ENCODE results near the gene SHROOM3.

SHROOM3 gene

GRCh38 chr4:76514087-76514486, 79.1 kb downstream of the SHROOM3 start:
- TF ChIP-seq FOXM1 (IDR thresholded peaks at IDR 0.05; ENCODE audit: borderline replicate concordance, low read depth) = no peak
- TF ChIP-seq TAF1 (IDR thresholded peaks at IDR 0.05; ENCODE audit: low read depth) = no peak
- no peak for TF ChIP-seq YY1 (IDR thresholded peaks at IDR 0.05; ENCODE audit: low read depth)
- TF ChIP-seq USF1 (IDR thresholded peaks at IDR 0.05) = no peak
- TF ChIP-seq ZBTB7A (IDR thresholded peaks at IDR 0.05; ENCODE audit: low read depth) = no peak
- no peak for TF ChIP-seq EGR1 (IDR thresholded peaks at IDR 0.05)
- no peak for TF ChIP-seq CEBPB (IDR thresholded peaks at IDR 0.05)
- TF ChIP-seq RAD21 (IDR thresholded peaks at IDR 0.05; ENCODE audit: low read depth) = no peak
- TF ChIP-seq TEAD4 (IDR thresholded peaks at IDR 0.05) = no peak
- no peak for TF ChIP-seq REST (IDR thresholded peaks at IDR 0.05; ENCODE audit: low read depth)
- TF ChIP-seq NFIC (IDR thresholded peaks at IDR 0.05) = no peak
- TF ChIP-seq MAX (IDR thresholded peaks at IDR 0.05) = no peak
- TF ChIP-seq EP300 (IDR thresholded peaks at IDR 0.05; ENCODE audit: borderline replicate concordance) = no peak
- no peak for TF ChIP-seq CREB1 (IDR thresholded peaks at IDR 0.05; ENCODE audit: low read depth)
- no peak for TF ChIP-seq TCF12 (IDR thresholded peaks at IDR 0.05; ENCODE audit: low read depth)

- no peak for TF ChIP-seq TCF12 (IDR thresholded peaks at IDR 0.05; ENCODE audit: low read depth)
- TF ChIP-seq ZBTB7A (IDR thresholded peaks at IDR 0.05; ENCODE audit: low read depth) = no peak
- TF ChIP-seq CEBPB (IDR thresholded peaks at IDR 0.05) = peak; percentile 48; the same call in 1 of the 2 replicates
- TF ChIP-seq CREB1 (IDR thresholded peaks at IDR 0.05; ENCODE audit: low read depth) = no peak
These were observed 81.2 kb downstream of the SHROOM3 start for GRCh38 chr4:76515975-76516843.

- TF ChIP-seq RAD21 (IDR thresholded peaks at IDR 0.05; ENCODE audit: low read depth) (no peak), ZBTB7A (IDR thresholded peaks at IDR 0.05; ENCODE audit: low read depth) (no peak), EP300 (IDR thresholded peaks at IDR 0.05; ENCODE audit: borderline replicate concordance) (no peak), CEBPB (IDR thresholded peaks at IDR 0.05) (no peak), USF1 (IDR thresholded peaks at IDR 0.05) (no peak), TEAD4 (IDR thresholded peaks at IDR 0.05) (no peak)
These were observed 83.2 kb downstream of the SHROOM3 start for GRCh38 chr4:76518241-76518640.

- peak; percentile 21; the same call in 1 of the 2 replicates for TF ChIP-seq NFIC (IDR thresholded peaks at IDR 0.05)
- TF ChIP-seq CEBPB (IDR thresholded peaks at IDR 0.05) = no peak
- TF ChIP-seq EGR1 (IDR thresholded peaks at IDR 0.05) = no peak
These were observed 88.6 kb downstream of the SHROOM3 start for GRCh38 chr4:76523593-76523992.

- TF ChIP-seq FOXM1 (IDR thresholded peaks at IDR 0.05; ENCODE audit: borderline replicate concordance, low read depth) (no peak), YY1 (IDR thresholded peaks at IDR 0.05; ENCODE audit: low read depth) (no peak), ZBTB7A (IDR thresholded peaks at IDR 0.05; ENCODE audit: low read depth) (no peak), REST (IDR thresholded peaks at IDR 0.05; ENCODE audit: low read depth) (no peak)
These were observed 90.7 kb downstream of the SHROOM3 start for GRCh38 chr4:76525751-76526150.

GRCh38 chr4:76526585-76526990, 91.6 kb downstream of the SHROOM3 start:
- peak; percentile 62 for TF ChIP-seq USF1 (IDR thresholded peaks at IDR 0.05)
- TF ChIP-seq TEAD4 (IDR thresholded peaks at IDR 0.05) = peak; percentile 98
- TF ChIP-seq REST (IDR thresholded peaks at IDR 0.05; ENCODE audit: low read depth) = no peak
- no peak for TF ChIP-seq EGR1 (IDR thresholded peaks at IDR 0.05)
- TF ChIP-seq TCF12 (IDR thresholded peaks at IDR 0.05; ENCODE audit: low read depth) = peak; percentile 96
- peak; percentile 88 for TF ChIP-seq NFIC (IDR thresholded peaks at IDR 0.05)
- peak; percentile 43; the same call in 1 of the 2 replicates for TF ChIP-seq YY1 (IDR thresholded peaks at IDR 0.05; ENCODE audit: low read depth)
- TF ChIP-seq EP300 (IDR thresholded peaks at IDR 0.05; ENCODE audit: borderline replicate concordance) = peak; percentile 98
- TF ChIP-seq ZBTB7A (IDR thresholded peaks at IDR 0.05; ENCODE audit: low read depth) = no peak
- peak; percentile 96 for TF ChIP-seq FOXM1 (IDR thresholded peaks at IDR 0.05; ENCODE audit: borderline replicate concordance, low read depth)
- no peak for TF ChIP-seq TAF1 (IDR thresholded peaks at IDR 0.05; ENCODE audit: low read depth)
- peak; percentile 96 for TF ChIP-seq CEBPB (IDR thresholded peaks at IDR 0.05)
- TF ChIP-seq MAX (IDR thresholded peaks at IDR 0.05) = peak; percentile 16; the same call in 1 of the 2 replicates
- TF ChIP-seq CREB1 (IDR thresholded peaks at IDR 0.05; ENCODE audit: low read depth) = no peak; the same call in 1 of the 2 replicates
- TF ChIP-seq RAD21 (IDR thresholded peaks at IDR 0.05; ENCODE audit: low read depth) = peak; percentile 10

Data from Ishikawa (cell line).